Activated naive CD8-positive, alpha-beta T cell treated with anti-CD3 and anti-CD28 coated beads for 36 hours (primary cell): Measurements from ENCODE around the gene ARHGAP6. TPM values are rescaled to one million over a fixed set of nuclear protein-coding genes. Genes with fewer than 3 reads are reported as not detected.

Experiments
- DNase-seq: peaks from one replicate; pipeline ENCODE4 v3.0.0; 2021
- H3K27ac Mint-ChIP-seq: one replicate; pipeline ENCODE4 v1.8.0; 2022; ENCODE audit warnings: mild to moderate bottlenecking, moderate library complexity, mixed read lengths
- H3K27me3 Mint-ChIP-seq: one replicate; pipeline ENCODE4 v1.8.0; 2022; ENCODE audit warnings: mild to moderate bottlenecking, mixed read lengths
- H3K36me3 Mint-ChIP-seq: one replicate; pipeline ENCODE4 v1.8.0; 2021; ENCODE audit warnings: mild to moderate bottlenecking, mixed read lengths
- H3K4me1 Mint-ChIP-seq: one replicate; pipeline ENCODE4 v1.8.0; 2021; ENCODE audit warnings: mixed read lengths
- H3K4me3 Mint-ChIP-seq: one replicate; pipeline ENCODE4 v1.8.0; 2022; ENCODE audit warnings: mild to moderate bottlenecking, moderate library complexity, mixed read lengths
- H3K9me3 Mint-ChIP-seq: one replicate; pipeline ENCODE4 v1.8.0; 2022; ENCODE audit warnings: mixed read lengths
- total RNA-seq, 2 experiments: library from RNA; stranded (reverse); gene quantifications; one replicate each; pipeline ENCODE4 v1.2.3, GENCODE V29; 2021

The ARHGAP6 gene
- total RNA-seq, 2 experiments from 2014 or later: not detected

GRCh38 chrX:11097933-11098332, 567.8 kb downstream of the ARHGAP6 start:
- no peak for DNase-seq
- no peaks in the 10 kb centered on the region for H3K36me3 Mint-ChIP-seq
- no peak overlapping the region for H3K27ac Mint-ChIP-seq
- H3K9me3 Mint-ChIP-seq: no peaks in the 10 kb centered on the region
- H3K4me3 Mint-ChIP-seq: no peak overlapping the region
- no peaks in the 10 kb centered on the region for H3K27me3 Mint-ChIP-seq
- H3K4me1 Mint-ChIP-seq: no peaks in the 10 kb centered on the region

DNA sequence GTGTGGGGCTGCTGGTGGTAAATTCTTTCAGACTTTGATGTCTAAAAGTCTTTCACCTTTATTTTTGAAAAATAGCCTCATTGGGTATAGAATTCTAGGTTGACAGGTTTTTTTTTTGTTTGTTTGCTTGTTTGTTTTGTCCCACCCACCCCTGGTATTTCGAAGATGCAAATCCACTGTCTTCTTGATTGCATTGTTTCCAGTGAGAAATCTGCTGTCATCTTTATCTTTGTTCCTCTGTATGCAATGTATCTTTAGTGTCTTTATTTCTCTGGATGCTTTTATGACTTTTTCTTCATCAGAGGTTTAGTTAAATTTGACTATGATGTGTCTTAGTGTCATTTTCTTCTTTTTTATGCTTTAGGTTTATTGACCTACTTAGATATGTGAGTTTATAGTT, 575.9 kb downstream of the ARHGAP6 start:
- Mint-ChIP-seq H3K4me3 (no peak overlapping the region), H3K4me1 (no peaks in the 10 kb centered on the region), H3K27ac (no peak overlapping the region), H3K9me3 (peaks cover 11% of the 10 kb centered on the region), H3K36me3 (peaks cover 3% of the 10 kb centered on the region), H3K27me3 (no peaks in the 10 kb centered on the region)
- no peak for DNase-seq

Other genes with a start within 250 kb of the ARHGAP6 start
- 10 to 100 TPM; 41.1 to 42.2 TPM for gene MSL3, start 92.3 kb upstream of the ARHGAP6 start, total RNA-seq